Thoracic aorta (tissue), 2 donors: ENCODE measurements around the gene PTPRF. TPM values are rescaled to one million over a fixed set of nuclear protein-coding genes. Genes with fewer than 3 reads are reported as not detected.

Source experiments
- ATAC-seq: fragments of 150-250 bp; one replicate; pipeline ENCODE4 v1.8.0; 2017; ENCODE audit warnings: low read depth; ENCODE audit not compliant: insufficient number of reproducible peaks, low FRiP score
- DNase-seq: peaks from one replicate; pipeline ENCODE4 v3.0.0-alpha.2; 2020; ENCODE audit warnings: low spot score
- H3K27ac ChIP-seq, 2 donors: fragments of 200-600 bp; sonication (generic); 1 replicate in 1 of 2; 2 replicates in 1 of 2; pipeline ENCODE4 v1.5.1; 2016; ENCODE audit warnings: mild to moderate bottlenecking in 2 of 2, moderate library complexity in 2 of 2
- H3K27me3 ChIP-seq: fragments of 200-600 bp; sonication (generic); replicated peaks from 2 replicates; pipeline ENCODE4 v1.6.0; 2016; ENCODE audit warnings: mild to moderate bottlenecking; ENCODE audit not compliant: insufficient read depth
- H3K36me3 ChIP-seq: fragments of 200-600 bp; sonication (generic); one replicate; pipeline ENCODE4 v1.5.1; 2016
- H3K4me1 ChIP-seq, 2 donors: fragments of 200-600 bp; sonication (generic); 1 replicate in 1 of 2; 2 replicates in 1 of 2; pipeline versions ENCODE4 v1.5.1 to v1.6.0; 2016; ENCODE audit warnings: low read depth in 2 of 2, mild to moderate bottlenecking in 1 of 2; ENCODE audit not compliant: control insufficient read depth in 1 of 2
- H3K4me3 ChIP-seq: fragments of 200-600 bp; sonication (generic); 2 replicates; pipeline ENCODE4 v1.5.1; 2016; ENCODE audit warnings: mild to moderate bottlenecking
- H3K9me3 ChIP-seq: fragments of 200-600 bp; sonication (generic); 2 replicates; pipeline ENCODE4 v1.5.1; 2016
- CTCF ChIP-seq: fragments of 200-600 bp; sonication (generic); IDR thresholded peaks from one replicate; pipeline ENCODE4 v1.5.1; 2019; ENCODE audit warnings: antibody characterized with exemption
- total RNA-seq, 2 donors: library from RNA; depleted of rRNA; stranded (reverse); fragments of >200 nt; gene quantifications; one replicate each; pipeline versions ENCODE4 v1.1.0 to v1.2.3, GENCODE V29; 2016

The PTPRF gene
- total RNA-seq, 2 donors from 2014 or later, result 43.9 to 55.1 TPM

- H3K36me3 ChIP-seq, result no peaks in the 10 kb centered on the region
- H3K4me1 ChIP-seq, result peaks cover 8 to 17% of the 10 kb centered on the region in 2 donors
- no peak overlapping the region for H3K4me3 ChIP-seq
- H3K27ac ChIP-seq, result no peak overlapping the region
- no peak for TF ChIP-seq CTCF
- ATAC-seq (no peak), DNase-seq (no peak)
- H3K9me3 ChIP-seq, result no peaks in the 10 kb centered on the region
- H3K27me3 ChIP-seq, result no peaks in the 10 kb centered on the region
Observed at GRCh38 chr1:43560286-43560685, 29.6 kb downstream of the PTPRF start.

GRCh38 chr1:43563876-43564539 lies 33.3 kb downstream of the PTPRF start:
- Histone ChIP-seq H3K4me1 (peaks cover 14 to 26% of the 10 kb centered on the region in 2 donors), H3K27ac (peak overlapping the region; percentile 17 to 28), H3K4me3 (no peak overlapping the region), H3K36me3 (no peaks in the 10 kb centered on the region), H3K9me3 (no peaks in the 10 kb centered on the region), H3K27me3 (no peaks in the 10 kb centered on the region)
- TF ChIP-seq CTCF, result no peak
- no peak for ATAC-seq
- DNase-seq, result no peak

GRCh38 chr1:43564551-43565348 lies 34.1 kb downstream of the PTPRF start:
- Histone ChIP-seq H3K4me1 (peaks cover 14 to 26% of the 10 kb centered on the region in 2 donors), H3K36me3 (peaks cover 5% of the 10 kb centered on the region), H3K9me3 (no peaks in the 10 kb centered on the region), H3K4me3 (peak overlapping the region; percentile 79), H3K27ac (no peak overlapping the region), H3K27me3 (no peaks in the 10 kb centered on the region)
- no peak for ATAC-seq
- no peak for DNase-seq
- no peak for TF ChIP-seq CTCF

- TF ChIP-seq CTCF, result no peak
- H3K9me3 ChIP-seq, result no peaks in the 10 kb centered on the region
- H3K27ac ChIP-seq, result no peak overlapping the region
- DNase-seq (no peak), ATAC-seq (no peak)
- peaks cover 6% of the 10 kb centered on the region for H3K36me3 ChIP-seq
- no peaks in the 10 kb centered on the region for H3K27me3 ChIP-seq
- peaks cover 14 to 26% of the 10 kb centered on the region in 2 donors for H3K4me1 ChIP-seq
- H3K4me3 ChIP-seq, result peak overlapping the region; percentile 79
Observed at GRCh38 chr1:43565600-43566360, 35.1 kb downstream of the PTPRF start.
